GM13977 (cell line): ENCODE measurements around the gene ISYNA1.

Experiments used
- DNase-seq: peaks from one replicate; pipeline ENCODE4 v3.0.0; 2012; ENCODE audit warnings: low spot score
- in situ Hi-C: fragments of 300-500 bp; cut with MboI; formaldehyde crosslinking; loops from one replicate; pipeline ENCODE4 v1.12.0; 2022; ENCODE audit warnings: low sequenced_read_pairs, low pct_unique_long_range_greater_than_20kb, mixed read lengths, inconsistent platforms; ENCODE audit not compliant: unreplicated experiment
- TF ChIP-seq, protein P1 (sequence below): IDR thresholded peaks from 2 replicates; pipeline ENCODE4 v1.5.1; 2012; ENCODE audit warnings: mild to moderate bottlenecking, control low read depth; ENCODE audit not compliant: insufficient read depth; ENCODE audit errors: extremely low read depth, missing control alignments

The ISYNA1 gene

DNA sequence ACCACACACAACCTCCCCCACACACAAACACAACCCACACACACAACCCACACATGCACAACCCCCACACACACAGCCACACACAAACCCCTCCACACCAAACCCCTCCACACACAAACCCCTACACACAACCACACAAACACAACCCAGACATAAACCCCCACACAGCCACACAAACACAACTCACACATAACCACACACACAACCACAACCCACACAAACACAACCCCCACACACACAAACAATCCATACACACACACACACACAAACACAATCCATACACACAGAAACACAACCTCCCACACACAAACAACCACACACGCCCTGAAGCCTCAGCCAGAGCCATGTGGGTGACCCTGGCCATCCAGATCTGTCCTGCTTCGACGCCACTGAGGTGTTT is 30.0 kb upstream of the ISYNA1 start:
- TF ChIP-seq, protein P1, sequence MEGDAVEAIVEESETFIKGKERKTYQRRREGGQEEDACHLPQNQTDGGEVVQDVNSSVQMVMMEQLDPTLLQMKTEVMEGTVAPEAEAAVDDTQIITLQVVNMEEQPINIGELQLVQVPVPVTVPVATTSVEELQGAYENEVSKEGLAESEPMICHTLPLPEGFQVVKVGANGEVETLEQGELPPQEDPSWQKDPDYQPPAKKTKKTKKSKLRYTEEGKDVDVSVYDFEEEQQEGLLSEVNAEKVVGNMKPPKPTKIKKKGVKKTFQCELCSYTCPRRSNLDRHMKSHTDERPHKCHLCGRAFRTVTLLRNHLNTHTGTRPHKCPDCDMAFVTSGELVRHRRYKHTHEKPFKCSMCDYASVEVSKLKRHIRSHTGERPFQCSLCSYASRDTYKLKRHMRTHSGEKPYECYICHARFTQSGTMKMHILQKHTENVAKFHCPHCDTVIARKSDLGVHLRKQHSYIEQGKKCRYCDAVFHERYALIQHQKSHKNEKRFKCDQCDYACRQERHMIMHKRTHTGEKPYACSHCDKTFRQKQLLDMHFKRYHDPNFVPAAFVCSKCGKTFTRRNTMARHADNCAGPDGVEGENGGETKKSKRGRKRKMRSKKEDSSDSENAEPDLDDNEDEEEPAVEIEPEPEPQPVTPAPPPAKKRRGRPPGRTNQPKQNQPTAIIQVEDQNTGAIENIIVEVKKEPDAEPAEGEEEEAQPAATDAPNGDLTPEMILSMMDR, result no peak
- in situ Hi-C loops, result no loop called here
- DNase-seq, result no peak

DNA sequence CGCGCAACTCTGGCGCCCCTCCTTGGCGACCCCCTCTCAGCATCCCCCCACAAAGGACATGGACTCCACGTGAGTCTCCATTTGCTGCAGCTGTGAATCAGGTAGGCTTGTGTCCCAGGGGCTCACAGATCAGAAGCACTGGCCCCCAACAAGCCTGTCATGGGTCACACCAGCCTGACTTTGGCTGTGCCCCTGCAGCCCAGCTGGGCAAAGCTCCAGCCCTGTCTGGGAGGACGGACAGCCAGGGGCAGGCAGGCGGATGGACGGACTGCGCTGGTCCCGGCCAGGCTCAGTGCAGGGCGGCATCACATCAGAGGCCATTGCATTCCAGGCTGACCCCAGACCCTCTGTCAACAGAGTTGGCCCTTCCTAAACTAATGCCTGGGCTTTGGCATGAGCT is 28.4 kb upstream of the ISYNA1 start:
- TF ChIP-seq, protein P1, result no peak
- in situ Hi-C loops, result no loop called here
- DNase-seq, result no peak

DNA sequence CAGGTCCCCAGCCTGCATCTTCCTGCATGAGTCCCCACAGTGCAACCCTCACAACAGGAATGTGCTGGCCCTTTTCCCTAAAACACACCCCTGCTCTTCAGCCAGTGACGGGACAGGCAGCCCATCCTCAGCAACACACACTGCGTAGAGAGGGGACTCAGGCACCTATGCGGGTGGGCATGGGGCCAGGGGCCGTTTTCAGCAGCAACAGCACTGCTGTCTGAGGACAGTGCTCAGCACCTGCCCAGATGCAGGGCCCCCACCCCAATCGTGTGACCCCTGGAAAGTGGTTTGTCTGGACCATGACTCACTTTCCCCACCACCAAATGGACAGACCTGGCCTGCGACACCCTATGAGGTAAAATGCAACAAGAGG is 28.0 kb upstream of the ISYNA1 start:
- in situ Hi-C loops, result no loop called here

DNA sequence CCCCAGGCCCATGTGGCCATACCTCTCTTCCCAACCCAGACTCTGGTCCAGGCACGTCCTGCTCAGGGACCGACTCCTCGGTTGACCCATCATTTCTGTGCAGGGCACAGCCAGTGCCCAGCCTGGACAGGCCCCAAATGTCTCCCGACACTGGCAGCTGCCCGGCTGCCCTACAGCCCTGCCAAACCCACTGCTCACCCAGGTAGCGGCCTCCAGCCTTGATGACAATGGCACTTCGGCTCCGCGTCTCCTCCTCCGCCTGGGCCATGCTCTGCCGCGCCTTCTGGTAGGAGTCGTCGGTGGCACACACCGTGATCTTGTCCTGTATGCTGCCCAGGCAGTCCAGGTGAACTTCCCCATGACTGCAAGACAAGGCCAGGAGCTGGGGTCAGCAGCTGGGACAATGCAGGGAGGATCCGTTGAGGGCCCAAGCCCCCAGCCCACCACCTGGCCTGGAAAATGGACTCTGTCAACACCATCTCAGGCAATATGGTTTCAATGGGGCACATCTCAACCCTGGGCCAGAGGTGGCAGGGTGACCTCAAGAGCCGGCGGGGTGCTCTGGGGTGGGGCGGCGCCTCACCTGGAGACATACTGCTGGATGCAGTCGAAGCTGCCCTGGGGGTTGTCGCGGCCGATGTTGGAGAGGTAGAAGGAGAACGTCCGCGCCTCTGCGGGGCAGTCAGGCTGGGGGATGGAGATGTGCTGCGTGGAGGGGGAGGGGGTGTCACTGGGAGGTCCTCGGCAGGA is 27.5 kb upstream of the ISYNA1 start:
- in situ Hi-C loops, result no loop called here
- TF ChIP-seq, protein P1, result no peak
- no peak for DNase-seq

More for the DNA sequence above, 28.0 kb upstream of the ISYNA1 start:
- DNase-seq, result no peak
- TF ChIP-seq, protein P1, result no peak

DNA sequence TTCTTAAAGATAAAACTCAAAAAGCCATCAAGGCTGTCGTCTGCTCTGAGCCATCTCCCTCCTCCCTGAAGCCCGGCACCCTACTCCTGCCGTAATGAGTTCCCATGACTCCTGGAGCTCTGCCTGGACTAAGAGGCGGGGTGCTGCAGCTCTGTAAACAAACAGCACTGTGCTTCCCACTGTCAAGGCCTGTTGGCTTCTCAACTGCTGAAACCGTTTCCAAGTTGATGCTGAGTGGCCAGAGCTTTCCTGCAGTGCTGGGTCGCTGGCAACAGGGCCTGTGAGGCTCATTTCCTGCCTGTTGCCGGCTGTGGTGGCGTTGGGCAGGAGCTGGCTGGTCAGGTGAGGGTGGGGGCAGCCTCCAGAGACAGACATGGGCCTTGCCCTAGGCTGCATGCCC is 26.7 kb upstream of the ISYNA1 start:
- no peak for DNase-seq
- in situ Hi-C loops, result no loop called here
- TF ChIP-seq, protein P1, result no peak

DNA sequence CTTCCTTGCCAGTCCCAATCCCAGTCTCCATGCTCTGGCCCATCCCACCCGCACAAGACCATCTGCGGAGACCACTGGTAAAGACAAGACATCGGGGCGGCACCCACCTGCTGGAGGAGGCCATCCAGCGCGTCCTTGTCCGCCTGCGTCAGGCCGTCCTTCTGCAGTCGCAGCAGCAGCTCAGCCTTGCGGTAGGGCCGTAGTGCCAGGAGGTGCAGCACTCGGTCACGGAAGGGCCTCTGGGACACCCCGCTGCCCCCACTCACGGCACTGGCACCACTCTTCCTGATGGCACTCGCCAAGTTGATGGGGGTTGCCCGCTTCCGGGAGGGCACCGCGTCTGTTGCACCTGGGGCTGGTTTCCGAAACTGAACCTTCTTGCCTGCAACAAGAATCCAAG is 23.5 kb upstream of the ISYNA1 start:
- in situ Hi-C loops, result no loop called here

More for the DNA sequence above, 23.5 kb upstream of the ISYNA1 start:
- no peak for DNase-seq
- TF ChIP-seq, protein P1, result no peak
